Activated naive CD8-positive, alpha-beta T cell treated with anti-CD3 and anti-CD28 coated beads, Interleukin-2, amount 50 U/mL, for 16 hours (primary cell): Measurements from ENCODE around the gene OR56A5.
"Not testable (repeated sequence)": the region's sequence is repeated elsewhere in the genome, so short reads cannot be mapped to it uniquely, and the experiment has no call there.

ENCODE experiments used
- DNase-seq: peaks from one replicate; pipeline ENCODE4 v3.0.0-alpha.2; 2020; ENCODE audit warnings: low read depth, low spot score

Gene OR56A5

GRCh38 chr11:5968394-5968793 lies at the start of gene OR56A5:
Gene OR56A5 (minus strand): TSS chr11:5968494. CDS start chr11:5968494, 0 bp downstream.
- no peak for DNase-seq

GRCh38 chr11:6013042-6013441 lies 44.7 kb upstream of the OR56A5 start:
- no peak for DNase-seq

- no peak for DNase-seq
These were observed 43.9 kb upstream of the OR56A5 start for GRCh38 chr11:6012035-6012668.

- DNase-seq, result no peak
These were observed 38.6 kb upstream of the OR56A5 start, which contains the start of gene OR56A4 for GRCh38 chr11:6006846-6007245. Gene OR56A4 (minus strand): TSS chr11:6006946. CDS start chr11:6002992, 3,954 bp downstream.

- DNase-seq, result no peak
These were observed 38.1 kb upstream of the OR56A5 start for GRCh38 chr11:6006395-6006794.

GRCh38 chr11:6002202-6002699 lies 34.0 kb upstream of the OR56A5 start:
- DNase-seq, result no peak

- DNase-seq, result no peak
These were observed 26.5 kb upstream of the OR56A5 start for GRCh38 chr11:5994791-5995190.

GRCh38 chr11:5992604-5993251 lies 24.4 kb upstream of the OR56A5 start:
- DNase-seq, result no peak

GRCh38 chr11:5992150-5992549 lies 23.9 kb upstream of the OR56A5 start:
- no peak for DNase-seq

- DNase-seq, result no peak
These were observed 20.9 kb upstream of the OR56A5 start for GRCh38 chr11:5989203-5989602.

GRCh38 chr11:5986885-5987284 lies 18.6 kb upstream of the OR56A5 start, which contains the start of gene OR52L1:
Gene OR52L1 (minus strand): TSS chr11:5986985. CDS start chr11:5986930, 55 bp downstream.
- no peak for DNase-seq

GRCh38 chr11:5983443-5983842 lies 15.1 kb upstream of the OR56A5 start:
- no peak for DNase-seq

GRCh38 chr11:5973530-5973929 lies 5.2 kb upstream of the OR56A5 start:
- DNase-seq, result no peak

GRCh38 chr11:5967708-5968107 lies 586 bp downstream of the OR56A5 start:
- DNase-seq, result no peak

- DNase-seq, result no peak
These were observed 1.3 kb downstream of the OR56A5 start for GRCh38 chr11:5966958-5967357.

GRCh38 chr11:5960704-5961320 lies 7.5 kb downstream of the OR56A5 start:
- not testable (repeated sequence) for DNase-seq

- DNase-seq, result no peak
These were observed 12.7 kb downstream of the OR56A5 start for GRCh38 chr11:5955586-5955985.

- DNase-seq, result no peak
These were observed 26.3 kb downstream of the OR56A5 start, which contains the start of gene OR56A3 for GRCh38 chr11:5941951-5942350. Gene OR56A3 (plus strand): TSS chr11:5942251. CDS start chr11:5947347, 5,096 bp downstream.

- no peak for DNase-seq
These were observed 27.5 kb downstream of the OR56A5 start for GRCh38 chr11:5940748-5941147.

- no peak for DNase-seq
These were observed 29.7 kb downstream of the OR56A5 start for GRCh38 chr11:5938603-5938965.

- no peak for DNase-seq
These were observed 30.3 kb downstream of the OR56A5 start for GRCh38 chr11:5937868-5938602.

- no peak for DNase-seq
These were observed 35.2 kb downstream of the OR56A5 start for GRCh38 chr11:5933116-5933515.
